ENCODE data around the gene CBLC.

CBLC gene

DNA sequence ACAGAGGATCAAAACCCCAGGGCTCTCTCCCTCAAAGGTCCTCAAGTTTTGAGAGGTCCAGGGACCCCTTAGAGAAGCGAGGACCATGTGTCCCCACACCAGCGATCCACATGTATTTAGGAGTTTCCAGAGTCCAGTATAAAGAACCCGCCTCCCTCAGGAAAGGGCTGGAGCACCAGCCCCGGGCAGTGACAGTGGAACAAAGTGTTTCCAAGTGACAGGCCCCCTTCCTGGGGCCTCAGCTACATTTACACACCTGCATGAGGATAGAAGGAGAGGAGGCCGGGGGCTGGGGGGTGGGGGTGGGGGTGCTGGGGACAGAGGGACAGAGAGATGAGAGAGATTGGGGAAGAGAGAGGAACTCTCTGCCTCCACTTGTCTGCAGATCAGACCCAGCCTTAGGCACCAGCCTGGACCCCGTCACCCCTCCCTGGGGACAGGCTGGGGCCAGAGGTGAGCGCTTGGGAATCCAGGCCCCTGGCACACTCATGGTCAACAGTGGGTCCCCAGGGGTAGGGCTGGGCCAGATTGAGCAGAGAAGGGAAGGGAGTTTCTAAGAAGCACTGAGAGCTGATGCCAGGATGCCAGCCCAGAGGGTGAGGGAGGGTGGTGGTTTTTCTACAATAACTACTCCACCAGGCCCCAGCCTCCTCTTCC lies 32.0 kb downstream of the CBLC start:
- ChIA-PET CTCF (interaction anchor here (0.5 to 3.2 kb wide), 7 partner anchors 12 to 120 kb away, joined by 3 to 17 read pairs (median 4); no protein-coding TSS in a partner anchor), POLR2A (interaction anchor here (0.5 to 3.7 kb wide), 8 partner anchors 14 to 169 kb away, joined by 3 to 10 read pairs (median 4); partner anchors contain the start of gene NECTIN2)
- Histone ChIP-seq H3K4me1 (ENCODE audit: control insufficient read depth, insufficient read depth, low read length) (peaks cover 8% of the 10 kb centered on the region), H3K4me3 (ENCODE audit: low read depth, low read length) (no peak overlapping the region), H3K9me3 (ENCODE audit: control insufficient read depth, insufficient read depth, low read depth, low read length) (no peaks in the 10 kb centered on the region), H3K27ac (ENCODE audit: extremely low read depth, low read depth, low read length) (peak overlapping the region; percentile 64; the same call in 1 of the 2 replicates), H3K36me3 (ENCODE audit: control insufficient read depth in 2 of 2, insufficient read depth in 1 of 2, low read length in 2 of 2) (peaks cover 0 to 21% of the 10 kb centered on the region in 2 experiments; a peak in 1 of 3 replicates)
- TF ChIP-seq YY1 (tag by site-specific recombination; IDR thresholded peaks at IDR 0.05) (no peak), SCRT2 (tag by site-specific recombination; IDR thresholded peaks at IDR 0.05) (no peak), ZXDB (tag by site-specific recombination; IDR thresholded peaks at IDR 0.05) (no peak), ZNF677 (tag by site-specific recombination; IDR thresholded peaks at IDR 0.05) (no peak), ZNF354C (tag by site-specific recombination; IDR thresholded peaks at IDR 0.05; ENCODE audit: borderline replicate concordance, low read depth) (no peak), OVOL3 (tag by site-specific recombination; IDR thresholded peaks at IDR 0.05) (no peak), ZNF692 (tag by site-specific recombination; IDR thresholded peaks at IDR 0.05) (no peak), ZNF837 (tag by site-specific recombination; IDR thresholded peaks at IDR 0.05) (no peak), ZNF138 (tag by site-specific recombination; IDR thresholded peaks at IDR 0.05; ENCODE audit: borderline replicate concordance) (no peak)

GRCh38 chr19:44810234-44811121 lies 32.8 kb downstream of the CBLC start:
- CTCF ChIA-PET = interaction anchor here (0.6 to 1.7 kb wide), 4 partner anchors 34 to 121 kb away, joined by 3 to 9 read pairs (median 4); no protein-coding TSS in a partner anchor
- Histone ChIP-seq H3K27ac (ENCODE audit: extremely low read depth, low read depth, low read length) (no peak overlapping the region), H3K4me3 (ENCODE audit: low read depth, low read length) (no peak overlapping the region), H3K4me1 (ENCODE audit: control insufficient read depth, insufficient read depth, low read length) (peaks cover 8% of the 10 kb centered on the region), H3K9me3 (ENCODE audit: control insufficient read depth, insufficient read depth, low read depth, low read length) (no peaks in the 10 kb centered on the region), H3K36me3 (ENCODE audit: control insufficient read depth in 2 of 2, insufficient read depth in 1 of 2, low read length in 2 of 2) (peaks cover 0 to 21% of the 10 kb centered on the region in 2 experiments; a peak in 1 of 3 replicates)
- POLR2A ChIA-PET = interaction anchor here (0.5 to 3.7 kb wide), 5 partner anchors 35 to 168 kb away, joined by 3 to 10 read pairs (median 3); partner anchors contain the start of gene NECTIN2
- peak; percentile 33; the same call in 1 of the 2 replicates for TF ChIP-seq KLF1 (tag by site-specific recombination; IDR thresholded peaks at IDR 0.05)
- TF ChIP-seq ZNF623 (tag by site-specific recombination; IDR thresholded peaks at IDR 0.05) = no peak
- peak; percentile 65 for TF ChIP-seq ZFHX2 (tag by site-specific recombination; conservative IDR thresholded peaks at IDR 0.05)
- TF ChIP-seq ZNF138 (tag by site-specific recombination; IDR thresholded peaks at IDR 0.05; ENCODE audit: borderline replicate concordance) = no peak
- no peak for TF ChIP-seq YY2 (tag by site-specific recombination; IDR thresholded peaks at IDR 0.05)
- peak; percentile 90 for TF ChIP-seq GLIS1 (tag by site-specific recombination; IDR thresholded peaks at IDR 0.05)
- TF ChIP-seq ZNF670 (tag by site-specific recombination; IDR thresholded peaks at IDR 0.05; ENCODE audit: low read depth) = no peak
- no peak for TF ChIP-seq MEIS1 (CRISPR knock-in tag; IDR thresholded peaks at IDR 0.05; ENCODE audit: borderline replicate concordance)
- TF ChIP-seq BCL11B (tag by site-specific recombination; IDR thresholded peaks at IDR 0.05; ENCODE audit: low read depth) = no peak
- TF ChIP-seq, protein P1, sequence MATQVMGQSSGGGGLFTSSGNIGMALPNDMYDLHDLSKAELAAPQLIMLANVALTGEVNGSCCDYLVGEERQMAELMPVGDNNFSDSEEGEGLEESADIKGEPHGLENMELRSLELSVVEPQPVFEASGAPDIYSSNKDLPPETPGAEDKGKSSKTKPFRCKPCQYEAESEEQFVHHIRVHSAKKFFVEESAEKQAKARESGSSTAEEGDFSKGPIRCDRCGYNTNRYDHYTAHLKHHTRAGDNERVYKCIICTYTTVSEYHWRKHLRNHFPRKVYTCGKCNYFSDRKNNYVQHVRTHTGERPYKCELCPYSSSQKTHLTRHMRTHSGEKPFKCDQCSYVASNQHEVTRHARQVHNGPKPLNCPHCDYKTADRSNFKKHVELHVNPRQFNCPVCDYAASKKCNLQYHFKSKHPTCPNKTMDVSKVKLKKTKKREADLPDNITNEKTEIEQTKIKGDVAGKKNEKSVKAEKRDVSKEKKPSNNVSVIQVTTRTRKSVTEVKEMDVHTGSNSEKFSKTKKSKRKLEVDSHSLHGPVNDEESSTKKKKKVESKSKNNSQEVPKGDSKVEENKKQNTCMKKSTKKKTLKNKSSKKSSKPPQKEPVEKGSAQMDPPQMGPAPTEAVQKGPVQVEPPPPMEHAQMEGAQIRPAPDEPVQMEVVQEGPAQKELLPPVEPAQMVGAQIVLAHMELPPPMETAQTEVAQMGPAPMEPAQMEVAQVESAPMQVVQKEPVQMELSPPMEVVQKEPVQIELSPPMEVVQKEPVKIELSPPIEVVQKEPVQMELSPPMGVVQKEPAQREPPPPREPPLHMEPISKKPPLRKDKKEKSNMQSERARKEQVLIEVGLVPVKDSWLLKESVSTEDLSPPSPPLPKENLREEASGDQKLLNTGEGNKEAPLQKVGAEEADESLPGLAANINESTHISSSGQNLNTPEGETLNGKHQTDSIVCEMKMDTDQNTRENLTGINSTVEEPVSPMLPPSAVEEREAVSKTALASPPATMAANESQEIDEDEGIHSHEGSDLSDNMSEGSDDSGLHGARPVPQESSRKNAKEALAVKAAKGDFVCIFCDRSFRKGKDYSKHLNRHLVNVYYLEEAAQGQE (tag by site-specific recombination; IDR thresholded peaks at IDR 0.05) = 0 out of 2 replicates have a peak, but pooled peaks have one; percentile 22
